Ureter (tissue), 1 donor: ENCODE data around the gene ATP2B2. TPM values are rescaled to one million over a fixed set of nuclear protein-coding genes. Genes with fewer than 3 reads are reported as not detected.

Source experiments
- DNase-seq: peaks from one replicate; pipeline ENCODE4 v3.0.0-alpha.2; 2020; ENCODE audit warnings: low spot score
- total RNA-seq: library from RNA; stranded (reverse); gene quantifications from one replicate; pipeline ENCODE4 v1.2.4, GENCODE V29; 2023
- donor health status: DM: yes; HTN: yes; CAD: no.

The ATP2B2 gene
- total RNA-seq, 1 donor from 2014 or later: not detected

- DNase-seq: no peak
Measured at GRCh38 chr3:10280571-10280970, 224.8 kb downstream of the ATP2B2 start.

- no peak for DNase-seq
Measured at GRCh38 chr3:10280177-10280529, 225.2 kb downstream of the ATP2B2 start.

GRCh38 chr3:10279384-10280176, 225.8 kb downstream of the ATP2B2 start:
- DNase-seq: no peak

- DNase-seq: no peak
Measured at GRCh38 chr3:10278501-10278900, 226.9 kb downstream of the ATP2B2 start.

- no peak for DNase-seq
Measured at GRCh38 chr3:10277115-10277625, 228.2 kb downstream of the ATP2B2 start.

- no peak for DNase-seq
Measured at GRCh38 chr3:10274601-10275000, 230.8 kb downstream of the ATP2B2 start.

Other genes with a start within 250 kb of the ATP2B2 start
- 0.81 TPM for gene GHRL, start 212.6 kb downstream of the ATP2B2 start, total RNA-seq
- 82.9 TPM for gene SEC13, start 184.5 kb downstream of the ATP2B2 start, total RNA-seq